Ascending aorta (tissue), 2 donors: ENCODE results near the gene SLC35E1. TPM values are rescaled to one million over a fixed set of nuclear protein-coding genes. Genes with fewer than 3 reads are reported as not detected.

Experiments used
- DNase-seq, 2 donors: peaks; one replicate each; pipeline ENCODE4 v3.0.0-alpha.2; 2019; ENCODE audit warnings: low spot score in 2 of 2
- H3K27ac ChIP-seq, 2 donors: fragments of 200-600 bp; sonication (generic); one replicate each; pipeline ENCODE4 v1.5.1; 2016 to 2017; ENCODE audit warnings: mild to moderate bottlenecking in 1 of 2
- H3K27me3 ChIP-seq: fragments of 200-600 bp; sonication (generic); one replicate; pipeline ENCODE4 v1.5.1; 2017
- H3K36me3 ChIP-seq, 2 donors: fragments of 200-600 bp; sonication (generic); one replicate each; pipeline ENCODE4 v1.5.1; 2016
- H3K4me1 ChIP-seq, 2 donors: fragments of 200-600 bp; sonication (generic); one replicate each; pipeline ENCODE4 v1.5.1; 2016 to 2017; ENCODE audit warnings: mild to moderate bottlenecking in 1 of 2
- H3K4me3 ChIP-seq, 2 donors: fragments of 200-600 bp; sonication (generic); one replicate each; pipeline ENCODE4 v1.5.1; 2016 to 2017; ENCODE audit warnings: mild to moderate bottlenecking in 1 of 2
- H3K9me3 ChIP-seq, 2 donors: fragments of 200-600 bp; sonication (generic); one replicate each; pipeline ENCODE4 v1.5.1; 2016
- intact Hi-C: fragments of 100-400 bp; cut with DNase I; formaldehyde crosslinking; loops from one replicate; pipeline ENCODE4 v1.15.1; 2023
- total RNA-seq: library from RNA; depleted of rRNA; stranded (reverse); fragments of >200 nt; gene quantifications from one replicate; pipeline ENCODE4 v1.1.0, GENCODE V29; 2016
- TF ChIP-seq, protein P1 (sequence below), 3 experiments: fragments of 200-600 bp in 2 of 3; fragments of 450-650 bp in 1 of 3; sonication (generic) in 2 of 3; IDR thresholded peaks; one replicate each; pipeline ENCODE4 v1.5.1; 2016 to 2019; ENCODE audit warnings: antibody characterized with exemption in 3 of 3, mild to moderate bottlenecking in 1 of 3, moderate library complexity in 1 of 3

Gene SLC35E1
- total RNA-seq, 1 donor from 2014 or later = 56.3 TPM

DNA sequence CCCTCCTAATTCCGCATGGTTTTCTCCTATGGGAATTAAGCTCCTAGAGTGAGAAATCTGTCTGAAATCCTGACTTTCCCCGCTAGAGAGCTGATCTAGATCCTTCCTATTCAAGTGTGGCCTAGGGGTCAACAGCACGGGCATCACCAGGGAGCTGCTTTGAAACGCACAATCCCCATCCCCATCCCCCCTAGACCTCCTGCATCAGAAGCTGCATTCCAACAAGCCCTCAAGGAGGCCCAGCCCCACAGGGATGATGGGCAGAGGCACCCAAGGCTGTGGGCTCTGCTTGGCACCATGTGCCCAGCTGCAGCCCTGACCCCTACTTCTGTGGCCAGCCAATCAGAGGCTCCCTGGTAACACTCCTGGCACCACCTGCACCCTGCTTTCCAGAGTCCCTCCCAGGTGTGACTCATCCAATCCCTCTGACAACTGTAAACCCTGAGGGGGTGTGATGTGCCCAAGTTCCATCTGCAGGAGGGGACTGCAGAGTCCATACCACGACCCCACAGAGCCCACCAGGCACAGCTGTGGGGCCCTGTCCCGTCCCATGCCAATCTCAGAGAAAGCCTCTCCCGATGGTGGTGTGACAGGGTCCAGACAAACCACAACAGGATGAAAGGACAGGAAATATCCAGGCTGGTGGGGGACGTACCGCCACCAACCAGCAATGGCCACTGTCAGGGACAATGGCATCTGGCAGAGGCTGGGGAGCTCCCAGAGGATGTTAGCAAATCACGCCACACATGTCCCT lies 19.8 kb upstream of the SLC35E1 start:
- Histone ChIP-seq H3K4me3 (no peak overlapping the region), H3K27ac (no peak overlapping the region), H3K9me3 (no peaks in the 10 kb centered on the region), H3K4me1 (peaks cover 6 to 21% of the 10 kb centered on the region in 2 donors), H3K27me3 (no peaks in the 10 kb centered on the region), H3K36me3 (no peaks in the 10 kb centered on the region)
- DNase-seq = no peak
- intact Hi-C loops = no loop called here
- TF ChIP-seq, protein P1, sequence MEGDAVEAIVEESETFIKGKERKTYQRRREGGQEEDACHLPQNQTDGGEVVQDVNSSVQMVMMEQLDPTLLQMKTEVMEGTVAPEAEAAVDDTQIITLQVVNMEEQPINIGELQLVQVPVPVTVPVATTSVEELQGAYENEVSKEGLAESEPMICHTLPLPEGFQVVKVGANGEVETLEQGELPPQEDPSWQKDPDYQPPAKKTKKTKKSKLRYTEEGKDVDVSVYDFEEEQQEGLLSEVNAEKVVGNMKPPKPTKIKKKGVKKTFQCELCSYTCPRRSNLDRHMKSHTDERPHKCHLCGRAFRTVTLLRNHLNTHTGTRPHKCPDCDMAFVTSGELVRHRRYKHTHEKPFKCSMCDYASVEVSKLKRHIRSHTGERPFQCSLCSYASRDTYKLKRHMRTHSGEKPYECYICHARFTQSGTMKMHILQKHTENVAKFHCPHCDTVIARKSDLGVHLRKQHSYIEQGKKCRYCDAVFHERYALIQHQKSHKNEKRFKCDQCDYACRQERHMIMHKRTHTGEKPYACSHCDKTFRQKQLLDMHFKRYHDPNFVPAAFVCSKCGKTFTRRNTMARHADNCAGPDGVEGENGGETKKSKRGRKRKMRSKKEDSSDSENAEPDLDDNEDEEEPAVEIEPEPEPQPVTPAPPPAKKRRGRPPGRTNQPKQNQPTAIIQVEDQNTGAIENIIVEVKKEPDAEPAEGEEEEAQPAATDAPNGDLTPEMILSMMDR (IDR thresholded peaks at IDR 0.05) = no peak

DNA sequence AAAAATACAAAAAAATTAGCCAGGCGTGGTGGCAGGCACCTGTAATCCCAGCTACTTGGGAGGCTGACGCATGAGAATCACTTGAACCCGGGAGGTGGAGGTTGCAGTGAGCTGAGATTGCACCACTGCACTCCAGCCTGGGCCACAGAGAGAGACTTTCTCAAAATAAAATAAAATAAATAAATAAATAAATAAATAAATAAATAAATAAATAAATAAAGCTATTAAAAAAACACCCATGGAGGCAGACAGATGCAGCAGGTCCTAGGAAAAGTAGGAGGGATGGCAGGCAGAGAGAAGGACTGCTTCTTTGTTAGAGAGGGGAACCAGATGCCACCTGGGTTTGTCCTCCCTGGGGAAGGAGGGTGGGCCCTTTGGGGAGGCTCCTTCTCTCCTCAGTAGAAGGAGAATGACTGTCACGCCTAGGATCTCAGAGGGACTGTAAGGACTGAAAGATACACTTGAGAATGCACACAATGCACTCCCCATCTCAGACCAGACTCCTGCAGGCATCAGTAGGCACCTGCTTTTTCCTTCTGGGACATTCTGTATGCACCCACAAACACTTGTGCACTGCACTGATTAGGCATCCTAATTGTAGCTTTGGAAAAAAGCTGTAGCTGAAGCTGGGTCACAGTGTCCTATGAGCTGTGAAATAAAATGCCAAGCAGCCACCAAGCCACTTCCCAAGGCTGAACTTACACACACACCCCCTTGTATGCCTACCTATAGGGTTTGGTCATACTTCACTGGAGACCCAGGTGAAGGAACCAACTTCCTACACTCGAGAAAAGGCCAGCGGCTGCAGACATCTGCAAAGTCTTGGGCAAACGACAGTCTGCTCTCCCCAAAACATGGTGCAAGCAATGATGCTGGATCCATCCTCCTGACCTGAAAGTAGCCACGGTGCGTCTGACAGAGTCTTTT lies 18.9 kb upstream of the SLC35E1 start:
- Histone ChIP-seq H3K27ac (no peak overlapping the region), H3K36me3 (no peaks in the 10 kb centered on the region), H3K27me3 (no peaks in the 10 kb centered on the region), H3K4me1 (peaks cover 6 to 23% of the 10 kb centered on the region in 2 donors), H3K4me3 (no peak overlapping the region), H3K9me3 (no peaks in the 10 kb centered on the region)
- TF ChIP-seq, protein P1 (IDR thresholded peaks at IDR 0.05) = no peak
- intact Hi-C loops = no loop called here
- DNase-seq = no peak

DNA sequence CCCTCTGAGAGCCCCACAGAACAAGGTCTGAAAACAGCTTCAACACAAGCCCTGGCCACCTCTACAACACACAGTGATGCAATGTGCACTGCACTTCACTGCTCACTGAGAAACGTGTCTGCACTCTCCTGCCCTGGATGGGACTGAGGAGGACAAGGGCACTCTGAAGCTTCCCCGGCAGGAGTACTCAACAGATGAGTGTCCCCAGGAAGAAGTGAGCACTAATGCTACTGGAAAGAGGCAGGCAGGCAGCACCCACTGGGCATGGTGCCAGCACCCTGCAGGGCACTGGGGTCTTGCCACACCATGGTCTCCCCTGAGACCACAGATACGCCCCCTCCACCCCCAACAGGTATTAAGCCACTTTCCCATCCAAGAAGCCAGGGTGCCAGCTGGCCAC lies 17.7 kb upstream of the SLC35E1 start:
- no peak for DNase-seq
- TF ChIP-seq, protein P1 (IDR thresholded peaks at IDR 0.05) = no peak
- intact Hi-C loops = no loop called here
- Histone ChIP-seq H3K4me3 (no peak overlapping the region), H3K36me3 (no peaks in the 10 kb centered on the region), H3K9me3 (no peaks in the 10 kb centered on the region), H3K27ac (no peak overlapping the region), H3K4me1 (peaks cover 6 to 28% of the 10 kb centered on the region in 2 donors), H3K27me3 (no peaks in the 10 kb centered on the region)

DNA sequence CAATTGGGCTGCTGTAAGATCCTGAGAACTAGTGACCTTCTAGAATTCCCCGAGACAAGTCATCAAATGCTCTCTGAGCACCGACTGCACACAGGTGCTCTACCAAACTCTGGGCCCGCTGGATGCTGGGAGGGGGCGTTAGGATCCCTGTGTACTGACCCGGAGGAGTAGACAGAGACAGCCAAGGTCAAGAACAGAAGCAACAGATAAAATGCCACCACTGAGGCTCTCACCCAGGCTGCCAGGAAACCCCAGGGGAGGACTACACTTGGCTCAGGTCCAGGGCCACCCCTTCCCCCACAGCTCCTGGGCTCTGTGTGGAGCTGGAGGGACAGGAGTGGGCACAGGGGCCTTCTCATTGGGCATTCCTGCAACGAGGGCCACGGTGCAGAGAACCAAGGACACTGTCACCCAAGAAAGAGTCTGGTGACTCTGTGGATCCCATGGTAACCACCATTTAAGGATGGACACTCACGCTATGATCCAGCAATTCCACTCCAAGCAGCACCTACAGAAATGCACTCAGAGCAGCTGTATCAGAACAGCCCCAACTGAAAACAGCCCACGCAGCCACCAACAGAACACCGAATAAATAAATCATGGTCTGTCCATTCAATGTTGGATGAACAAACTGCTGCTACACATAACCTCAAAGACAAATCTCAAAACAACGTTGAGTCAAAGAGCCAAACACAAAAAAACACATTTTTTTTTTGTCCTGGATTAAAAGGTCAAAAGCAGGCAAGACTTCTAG lies 16.8 kb upstream of the SLC35E1 start:
- Histone ChIP-seq H3K27me3 (no peaks in the 10 kb centered on the region), H3K4me1 (peaks cover 6 to 32% of the 10 kb centered on the region in 2 donors), H3K27ac (peak overlapping the region in 1 of 2 donors; percentile 20), H3K4me3 (no peak overlapping the region), H3K9me3 (no peaks in the 10 kb centered on the region), H3K36me3 (no peaks in the 10 kb centered on the region)
- no peak for DNase-seq
- intact Hi-C loops = no loop called here
- TF ChIP-seq, protein P1 (IDR thresholded peaks at IDR 0.05) = no peak
